H1 (cell line): ENCODE data around the gene RCAN2. TPM values are rescaled to one million over a fixed set of nuclear protein-coding genes. Genes with fewer than 3 reads are reported as not detected.

Source experiments
- CTCF ChIA-PET: fragments of 300-600 bp; sonication (Branson Sonifier 250); formaldehyde crosslinking; loops from one replicate; lab custom pipeline; 2021; ENCODE audit not compliant: partially characterized antibody; lab: Charles Lee
- POLR2A ChIA-PET: fragments of 300-600 bp; sonication (Branson Sonifier 250); formaldehyde crosslinking; loops from one replicate; lab custom pipeline; 2021; ENCODE audit warnings: inconsistent platforms; ENCODE audit not compliant: partially characterized antibody; lab: Charles Lee
- DNase-seq, 2 experiments: peaks; one replicate each; pipeline versions ENCODE4 v3.0.0 to v3.0.0-alpha.2; 2010 to 2022; ENCODE audit warnings: low spot score in 2 of 2, low read depth in 1 of 2, mixed read lengths in 1 of 2
- FAIRE-seq: peaks from 2 replicates; lab custom pipeline; 2011; peaks lifted over from hg19 to GRCh38; lab: Jason Lieb, UNC
- H2AFZ ChIP-seq: 2 replicates; pipeline ENCODE4 v1.8.1; 2012; ENCODE audit warnings: low read length, inconsistent platforms
- H2AK5ac ChIP-seq: 2 replicates; pipeline ENCODE4 v1.6.1; 2013; ENCODE audit warnings: low read depth, low read length
- H2BK120ac ChIP-seq: replicated peaks from 2 replicates; pipeline ENCODE3; 2013; ENCODE audit warnings: low read depth, low read length, inconsistent platforms
- H2BK12ac ChIP-seq: 2 replicates; pipeline ENCODE4 v1.6.1; 2013; ENCODE audit warnings: low read depth, low read length
- H2BK15ac ChIP-seq: 2 replicates; pipeline ENCODE4 v1.6.1; 2013; ENCODE audit warnings: low read length
- H2BK20ac ChIP-seq: 2 replicates; pipeline ENCODE4 v1.6.1; 2013; ENCODE audit warnings: low read length
- H2BK5ac ChIP-seq: 2 replicates; pipeline ENCODE4 v1.6.1; 2013; ENCODE audit warnings: low read depth, low read length
- H3K14ac ChIP-seq: 2 replicates; pipeline ENCODE4 v1.6.1; 2013; ENCODE audit warnings: inconsistent platforms; ENCODE audit not compliant: insufficient read length
- H3K18ac ChIP-seq: 2 replicates; pipeline ENCODE4 v1.6.1; 2013; ENCODE audit warnings: low read length; ENCODE audit errors: extremely low read depth
- H3K23ac ChIP-seq: 2 replicates; pipeline ENCODE4 v1.6.1; 2013; ENCODE audit warnings: inconsistent platforms; ENCODE audit not compliant: insufficient read length
- H3K23me2 ChIP-seq: 2 replicates; pipeline ENCODE4 v1.6.1; 2013; ENCODE audit warnings: low read depth, low read length
- H3K27ac ChIP-seq: 2 replicates; pipeline ENCODE4 v1.6.1; 2011; ENCODE audit warnings: low read depth, low read length, inconsistent platforms
- H3K27me3 ChIP-seq, 4 experiments: replicated peaks in 1 of 4; 1 replicate in 1 of 4; 2 replicates in 3 of 4; pipeline versions ENCODE4 v1.6.1 to v1.8.1; 2011 to 2013; ENCODE audit warnings: low read length in 3 of 4, mild to moderate bottlenecking in 3 of 4, inconsistent platforms in 2 of 4, mixed read lengths in 2 of 4, moderate library complexity in 1 of 4; ENCODE audit not compliant: control insufficient read depth in 3 of 4, insufficient read depth in 3 of 4; ENCODE audit errors: extremely low read depth in 1 of 4
- H3K36me3 ChIP-seq, 4 experiments: 2 replicates each; pipeline versions ENCODE4 v1.6.1 to v1.8.1; 2011 to 2013; ENCODE audit warnings: mild to moderate bottlenecking in 4 of 4, low read length in 3 of 4, moderate library complexity in 2 of 4, control low read depth in 1 of 4, inconsistent platforms in 1 of 4; ENCODE audit not compliant: insufficient read depth in 4 of 4, control insufficient read depth in 2 of 4
- H3K4ac ChIP-seq: replicated peaks from 2 replicates; pipeline ENCODE3; 2013; ENCODE audit warnings: low read length, low read depth, mixed read lengths, inconsistent platforms; ENCODE audit not compliant: insufficient read length
- H3K4me1 ChIP-seq, 4 experiments: replicated peaks in 1 of 4; 1 replicate in 1 of 4; 2 replicates in 3 of 4; pipeline versions ENCODE4 v1.6.1 to v1.8.1; 2011 to 2013; ENCODE audit warnings: low read length in 3 of 4, inconsistent platforms in 2 of 4, mixed read lengths in 1 of 4; ENCODE audit not compliant: insufficient read depth in 4 of 4, control insufficient read depth in 3 of 4
- H3K4me2 ChIP-seq, 2 experiments: 2 replicates each; pipeline versions ENCODE4 v1.6.1 to v1.8.1; 2011 to 2013; ENCODE audit warnings: low read depth in 2 of 2, low read length in 2 of 2, control low read depth in 1 of 2, inconsistent platforms in 1 of 2, mild to moderate bottlenecking in 1 of 2; ENCODE audit not compliant: insufficient read depth in 1 of 2
- H3K4me3 ChIP-seq, 4 experiments: fragments of 200-600, 300-600 bp in 1 of 4; sonication (generic), shearing (Covaris generic), sonication (Bioruptor Twin) in 1 of 4; 2 replicates each; pipeline versions ENCODE4 v1.5.1 to v1.8.1; 2011 to 2016; ENCODE audit warnings: low read length in 4 of 4, low read depth in 3 of 4, control low read depth in 2 of 4, inconsistent platforms in 2 of 4, mild to moderate bottlenecking in 2 of 4, mixed read lengths in 1 of 4, moderate library complexity in 1 of 4; ENCODE audit not compliant: insufficient read depth in 2 of 4; ENCODE audit errors: extremely low read depth in 1 of 4
- H3K56ac ChIP-seq: replicated peaks from 2 replicates; pipeline ENCODE3; 2013; ENCODE audit warnings: low read depth, mild to moderate bottlenecking, mixed read lengths, low read length, inconsistent platforms; ENCODE audit not compliant: insufficient read length
- H3K79me1 ChIP-seq: 2 replicates; pipeline ENCODE4 v1.6.1; 2013; ENCODE audit warnings: low read depth, low read length, control low read depth
- H3K79me2 ChIP-seq, 2 experiments: 2 replicates each; pipeline versions ENCODE4 v1.6.1 to v1.8.1; 2012 to 2013; ENCODE audit warnings: low read length in 2 of 2, mild to moderate bottlenecking in 2 of 2, inconsistent platforms in 1 of 2; ENCODE audit not compliant: insufficient read depth in 2 of 2, control insufficient read depth in 1 of 2
- H3K9ac ChIP-seq, 4 experiments: replicated peaks in 1 of 4; 1 replicate in 1 of 4; 2 replicates in 3 of 4; pipeline versions ENCODE4 v1.6.1 to v1.8.1; 2011 to 2013; ENCODE audit warnings: low read depth in 3 of 4, low read length in 3 of 4, control low read depth in 2 of 4, mild to moderate bottlenecking in 2 of 4, moderate library complexity in 2 of 4, inconsistent platforms in 1 of 4; ENCODE audit errors: extremely low read depth in 1 of 4
- H3K9me3 ChIP-seq, 2 experiments: 2 replicates each; pipeline versions ENCODE4 v1.6.1 to v1.8.1; 2012 to 2013; ENCODE audit warnings: mild to moderate bottlenecking in 2 of 2, moderate library complexity in 2 of 2, control low read depth in 1 of 2, inconsistent platforms in 1 of 2, low read depth in 1 of 2, low read length in 1 of 2, mixed read lengths in 1 of 2; ENCODE audit not compliant: insufficient read depth in 2 of 2
- H4K20me1 ChIP-seq, 2 experiments: replicated peaks in 1 of 2; 2 replicates each; pipeline versions ENCODE3 to v1.8.1; 2011 to 2013; ENCODE audit warnings: inconsistent platforms in 2 of 2, low read length in 2 of 2, mild to moderate bottlenecking in 1 of 2; ENCODE audit not compliant: insufficient read depth in 2 of 2, control insufficient read depth in 1 of 2
- H4K5ac ChIP-seq: 2 replicates; pipeline ENCODE4 v1.6.1; 2013; ENCODE audit warnings: low read length, low read depth, mixed read lengths, inconsistent platforms; ENCODE audit not compliant: insufficient read length
- H4K8ac ChIP-seq: 2 replicates; pipeline ENCODE4 v1.8.0; 2013; ENCODE audit warnings: mild to moderate bottlenecking, moderate library complexity, low read length, inconsistent platforms; ENCODE audit not compliant: insufficient read depth; ENCODE audit errors: extremely low read depth
- H4K91ac ChIP-seq: replicated peaks from 2 replicates; pipeline ENCODE3; 2013; ENCODE audit warnings: low read length, mixed read lengths, inconsistent platforms; ENCODE audit not compliant: insufficient read length
- BCL11A ChIP-seq, 2 experiments: IDR thresholded peaks; one replicate each; pipeline ENCODE4 v1.6.1; 2011; ENCODE audit warnings: low read depth in 2 of 2, low read length in 2 of 2, mild to moderate bottlenecking in 2 of 2
- CHD2 ChIP-seq: IDR thresholded peaks from 2 replicates; pipeline ENCODE4 v1.6.1; 2012; ENCODE audit warnings: low read length, improper control_type of control experiment
- CTCF ChIP-seq, 3 experiments: IDR thresholded peaks; 1 replicate in 2 of 3; 2 replicates in 1 of 3; pipeline versions ENCODE4 v1.5.1 to v1.6.1; 2011; ENCODE audit warnings: low read length in 3 of 3, mild to moderate bottlenecking in 3 of 3, inconsistent platforms in 2 of 3, low read depth in 1 of 3, moderate library complexity in 1 of 3; ENCODE audit not compliant: insufficient read depth in 1 of 3; ENCODE audit errors: control extremely low read depth in 1 of 3
- EZH2 ChIP-seq: fragments of 200-600 bp; sonication (generic); IDR thresholded peaks from 2 replicates; pipeline ENCODE4 v1.7.1; 2012; ENCODE audit warnings: low read depth, mild to moderate bottlenecking, moderate library complexity, low read length, inconsistent platforms; ENCODE audit not compliant: severe bottlenecking
- GABPA ChIP-seq: IDR thresholded peaks from 2 replicates; pipeline ENCODE4 v1.6.1; 2011; ENCODE audit warnings: mild to moderate bottlenecking, low read length, moderate library complexity, borderline replicate concordance; ENCODE audit not compliant: insufficient read depth
- KDM1A ChIP-seq: fragments of 200-600, 300-600 bp; sonication (generic); IDR thresholded peaks from 2 replicates; pipeline ENCODE4 v1.7.1; 2016; ENCODE audit warnings: mild to moderate bottlenecking, low read length, borderline replicate concordance
- NANOG ChIP-seq: IDR thresholded peaks from 2 replicates; pipeline ENCODE4 v1.6.1; 2011; ENCODE audit warnings: low read length, low read depth, mild to moderate bottlenecking, inconsistent platforms; ENCODE audit not compliant: insufficient read depth, poor library complexity, severe bottlenecking
- PHF8 ChIP-seq: fragments of 200-600 bp; sonication (generic); conservative IDR thresholded peaks from 2 replicates; pipeline ENCODE4 v1.7.1; 2012; ENCODE audit warnings: low read depth, mild to moderate bottlenecking, inconsistent platforms, low read length, moderate library complexity
- POLR2A ChIP-seq, 2 experiments: IDR thresholded peaks; 1 replicate in 1 of 2; 2 replicates in 1 of 2; pipeline ENCODE4 v1.6.1; 2011; ENCODE audit warnings: low read depth in 2 of 2, low read length in 2 of 2, mild to moderate bottlenecking in 2 of 2; ENCODE audit errors: control extremely low read depth in 1 of 2
- RNF2 ChIP-seq: fragments of 200-900, 300-1000 bp; sonication (generic); IDR thresholded peaks from 2 replicates; pipeline ENCODE4 v1.7.1; 2016; ENCODE audit warnings: borderline replicate concordance, low read depth, mild to moderate bottlenecking, antibody characterized with exemption, low read length; ENCODE audit not compliant: poor library complexity, severe bottlenecking; ENCODE audit errors: missing control alignments
- SIRT6 ChIP-seq: IDR thresholded peaks from one replicate; pipeline ENCODE4 v1.7.1; 2012; ENCODE audit warnings: low read length, inconsistent platforms
- TCF12 ChIP-seq: IDR thresholded peaks from 2 replicates; pipeline ENCODE4 v1.6.1; 2011; ENCODE audit warnings: low read depth, mild to moderate bottlenecking, low read length
- WGBS, 2 experiments: shearing (Covaris generic) in 1 of 2; methylation state at CpG; one replicate each; pipeline versions ENCODE4 v1.1.6 to v1.1.7; 2013 to 2015; ENCODE audit warnings: low lambda C conversion rate in 2 of 2, mixed read lengths in 2 of 2, inconsistent platforms in 1 of 2, low coverage in 1 of 2, missing lambda C conversion rate in 1 of 2; ENCODE audit not compliant: insufficient replicate concordance in 2 of 2, insufficient coverage in 1 of 2, insufficient read length in 1 of 2; ENCODE audit errors: extremely low coverage in 1 of 2, missing lambda C conversion rate in 1 of 2; 5-methylcytosine and 5-hydroxymethylcytosine counted together
- polyA plus RNA-seq, 7 experiments: library from polyadenylated mRNA; depleted of rRNA in 3 of 7; stranded (reverse) in 5 of 7; unstranded in 2 of 7; fragments of >200 nt in 5 of 7; fragments of 200-250 nt in 2 of 7; gene quantifications; 1 replicate in 5 of 7; 2 replicates in 1 of 7; 4 replicates in 1 of 7; pipeline versions ENCODE4 v1.2.1 to v1.2.3, GENCODE V29; 2011 to 2013; ENCODE audit warnings: missing spikeins in 2 of 7, mixed read lengths in 2 of 7
- total RNA-seq: library from RNA; stranded (reverse); fragmentation: NEBNext Ultra II Directional; extraction: Animal tissue kit (Norgen Biotek cat#: 25700); gene quantifications from 2 replicates; pipeline ENCODE4 v1.2.1, GENCODE V29; 2021

Gene RCAN2
- total and polyA plus RNA-seq, 2 of the 8 experiments (the other 6 are each of a cell fraction or from before 2014, with no cell fraction given), result 5.0 to 8.5 TPM

- POLR2A ChIA-PET, result no interaction called here
- H3K27me3 ChIP-seq, result no peaks in the 10 kb centered on the region
- WGBS, 2 experiments, result 45% methylated on average over 2 of the region's 2 CpGs; no CpG with 5 or more reads in 1 of the 2 experiments
- peaks cover 0 to 7% (median 3%) of the 10 kb centered on the region in 4 experiments; a peak in 3 of 7 replicates for H3K4me1 ChIP-seq
- H2BK120ac ChIP-seq, result no peak overlapping the region
- H3K36me3 ChIP-seq, result no peaks in the 10 kb centered on the region
- H2AK5ac ChIP-seq, result no peak overlapping the region
- H2BK15ac ChIP-seq, result no peak overlapping the region
- CTCF ChIA-PET, result interaction anchor here (0.7 kb wide), 1 partner anchor 36 kb away, joined by 3 read pairs; no protein-coding TSS in a partner anchor
- H3K79me1 ChIP-seq, result no peaks in the 10 kb centered on the region
- FAIRE-seq (no peak), DNase-seq (no peak)
- H3K4me3 ChIP-seq, result no peak overlapping the region
- H4K8ac ChIP-seq, result no peak overlapping the region
- no peak overlapping the region for H3K14ac ChIP-seq
- H3K4me2 ChIP-seq, result no peak overlapping the region
- H2AFZ ChIP-seq, result no peak overlapping the region
- no peaks in the 10 kb centered on the region for H3K9me3 ChIP-seq
- H3K79me2 ChIP-seq, result no peaks in the 10 kb centered on the region
- H3K27ac ChIP-seq, result no peak overlapping the region
- no peaks in the 10 kb centered on the region for H3K23me2 ChIP-seq
- no peak overlapping the region for H3K56ac ChIP-seq
- no peak overlapping the region for H3K23ac ChIP-seq
- no peak overlapping the region for H2BK12ac ChIP-seq
- H3K18ac ChIP-seq, result no peak overlapping the region
- no peak overlapping the region for H2BK5ac ChIP-seq
- H3K9ac ChIP-seq, result no peak overlapping the region
- no peak overlapping the region for H3K4ac ChIP-seq
- no peak overlapping the region for H2BK20ac ChIP-seq
- no peaks in the 10 kb centered on the region for H4K20me1 ChIP-seq
- H4K91ac ChIP-seq, result no peak overlapping the region
- H4K5ac ChIP-seq, result no peak overlapping the region
- TF ChIP-seq BCL11A (IDR thresholded peaks at IDR 0.05; ENCODE audit: low read depth in 2 of 2, low read length in 2 of 2) (no peak), CTCF (IDR thresholded peaks at IDR 0.05; ENCODE audit: control extremely low read depth in 1 of 3, insufficient read depth in 1 of 3, low read depth in 1 of 3, low read length in 3 of 3) (no peak), NANOG (no peak), TCF12 (no peak), EZH2 (no peak), PHF8 (no peak), GABPA (no peak), CHD2 (no peak), KDM1A (no peak), RNF2 (no peak), SIRT6 (no peak), POLR2A (IDR thresholded peaks at IDR 0.05; ENCODE audit: control extremely low read depth in 1 of 2, low read depth in 2 of 2, low read length in 2 of 2) (no peak)
Observed at GRCh38 chr6:46329568-46329967, 161.7 kb downstream of the RCAN2 start.
